Measurements from ENCODE around the gene COPS2.

Gene COPS2

GRCh38 chr15:49116108-49116857 is 39.1 kb downstream of the COPS2 start:
- TF ChIP-seq CTCF (IDR thresholded peaks at IDR 0.05) = no peak

GRCh38 chr15:49115062-49115461 is 40.3 kb downstream of the COPS2 start:
- TF ChIP-seq CTCF (IDR thresholded peaks at IDR 0.05) = no peak

GRCh38 chr15:49110158-49110944 is 45.0 kb downstream of the COPS2 start:
- no peak for TF ChIP-seq CTCF (IDR thresholded peaks at IDR 0.05)

- no peak for TF ChIP-seq CTCF (IDR thresholded peaks at IDR 0.05)
These were observed 52.4 kb downstream of the COPS2 start for GRCh38 chr15:49103002-49103401.

GRCh38 chr15:49101536-49101935 is 53.9 kb downstream of the COPS2 start:
- TF ChIP-seq CTCF (IDR thresholded peaks at IDR 0.05) = no peak

GRCh38 chr15:49096090-49096750 is 59.2 kb downstream of the COPS2 start:
- TF ChIP-seq CTCF (IDR thresholded peaks at IDR 0.05) = no peak

- TF ChIP-seq CTCF (IDR thresholded peaks at IDR 0.05) = no peak
These were observed 60.5 kb downstream of the COPS2 start for GRCh38 chr15:49094923-49095322.

All from LNCAP (cell line).